ENCODE results near the gene CEP170B.
"Not testable (repeated sequence)": the region's sequence is repeated elsewhere in the genome, so short reads cannot be mapped to it uniquely, and the experiment has no call there.

CEP170B gene

DNA sequence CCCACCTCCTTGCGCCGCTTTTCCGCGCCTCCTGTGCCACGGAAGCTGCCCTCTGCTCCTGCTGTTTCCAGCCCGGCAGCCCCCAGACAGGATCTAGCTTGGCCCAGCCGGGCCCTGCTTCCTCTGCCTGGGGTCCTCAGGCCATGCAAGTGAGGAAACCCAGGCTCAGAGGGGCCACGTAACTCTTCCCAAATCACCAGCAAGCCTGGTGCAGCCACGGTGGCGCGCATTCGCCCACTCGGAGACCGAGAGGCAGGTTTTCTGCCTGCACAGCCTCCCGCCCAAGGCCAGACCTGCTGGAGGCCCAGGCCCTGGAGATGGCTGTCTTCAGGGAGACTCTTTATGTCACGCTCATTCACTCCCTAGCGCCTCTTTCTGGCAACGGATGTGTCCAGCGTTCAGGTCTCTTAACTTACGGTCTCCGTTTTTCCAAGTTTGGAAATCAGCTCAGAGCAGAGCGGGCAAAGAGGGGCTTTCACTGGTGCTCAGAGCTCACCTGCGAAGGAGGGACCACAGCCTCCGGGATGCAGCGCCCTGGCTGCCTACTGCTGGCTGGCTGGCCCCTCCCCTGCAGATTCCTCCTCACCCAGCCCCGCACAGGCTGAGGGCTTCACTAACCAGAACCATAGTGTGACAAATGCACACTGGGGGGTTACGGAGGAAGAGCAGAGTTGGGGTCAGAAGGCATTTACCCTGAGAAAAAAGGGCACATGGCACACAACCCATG lies 20.6 kb upstream of the CEP170B start:
- DNase-seq: no peak

DNA sequence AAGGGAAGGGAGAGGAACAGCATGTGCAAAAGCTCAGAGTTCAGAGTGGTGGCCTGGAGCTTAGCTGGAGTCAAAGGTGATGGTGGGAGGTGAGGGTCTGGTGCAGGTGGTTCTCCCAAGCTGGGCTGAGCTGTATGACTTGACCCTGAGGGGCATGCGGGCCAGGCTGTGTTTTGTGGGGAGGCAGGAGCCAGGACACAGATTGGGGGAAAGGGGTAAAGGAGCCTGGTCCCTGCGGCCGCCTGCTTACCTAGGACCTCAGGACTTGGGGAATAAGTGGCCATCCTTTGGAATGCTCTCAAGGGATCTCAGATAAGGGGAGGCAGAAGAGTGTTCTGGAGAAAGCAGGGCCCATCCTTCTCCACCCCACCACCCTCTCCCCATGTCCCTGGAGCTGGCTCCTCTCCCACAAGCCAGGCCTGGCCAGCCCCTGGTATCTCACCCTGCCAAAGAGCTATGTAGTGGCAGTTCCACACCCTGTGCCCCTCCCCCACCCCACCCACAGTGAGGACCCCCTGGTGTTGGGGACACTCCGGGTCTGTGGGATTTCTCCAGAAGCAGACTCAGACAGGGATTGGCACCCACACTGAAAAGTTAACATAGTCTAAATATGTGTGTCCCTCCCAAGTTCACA lies 19.9 kb upstream of the CEP170B start:
- DNase-seq: no peak

DNA sequence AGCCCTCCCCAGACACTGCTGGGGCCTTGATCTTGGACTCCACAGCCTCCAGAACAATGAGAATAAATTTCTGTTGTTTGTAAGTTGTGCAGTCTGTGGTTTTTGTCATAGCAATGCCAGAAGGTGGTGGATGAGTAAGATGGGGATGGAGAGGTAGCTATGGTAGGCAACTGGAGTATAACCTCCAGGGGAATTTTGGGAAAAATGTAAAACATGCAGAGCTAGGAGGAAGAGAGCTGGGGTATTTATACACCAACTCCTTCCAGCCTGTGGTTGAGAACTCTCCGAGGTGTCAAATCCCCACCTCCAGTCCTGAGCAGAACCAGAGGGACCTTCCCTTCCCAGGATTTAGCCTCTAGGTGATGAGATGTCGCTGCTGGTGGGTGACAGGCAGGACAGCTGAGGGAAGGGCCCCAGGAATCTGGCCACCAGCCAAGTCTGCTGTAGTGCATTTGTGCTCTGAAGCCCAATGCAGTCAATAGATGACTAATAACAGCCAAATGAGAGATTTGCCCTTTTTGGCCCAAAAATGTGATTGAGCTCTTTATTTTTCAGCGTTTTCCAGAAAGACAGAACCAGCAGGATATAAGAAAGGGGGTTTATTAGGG lies 19.1 kb upstream of the CEP170B start:
- DNase-seq: no peak

DNA sequence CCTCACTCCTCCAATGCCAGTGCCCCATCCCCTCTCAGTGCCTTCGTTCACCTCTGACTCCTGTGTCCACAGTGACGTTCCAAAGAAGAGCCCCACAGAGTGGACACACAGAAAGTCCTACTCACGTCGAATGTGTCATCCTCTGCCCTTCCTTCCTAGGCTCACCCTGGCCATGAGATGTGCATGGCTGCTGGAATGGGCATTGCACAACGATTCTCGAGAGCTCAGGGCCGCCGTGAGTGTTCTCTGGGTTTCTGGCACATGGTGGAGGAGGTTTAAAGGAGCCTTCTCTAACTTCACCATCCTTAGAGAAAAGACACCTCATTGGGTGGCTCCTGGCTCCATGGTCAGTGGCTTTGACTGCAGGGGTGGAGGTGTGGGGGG lies 12.8 kb upstream of the CEP170B start:
- DNase-seq: no peak

DNA sequence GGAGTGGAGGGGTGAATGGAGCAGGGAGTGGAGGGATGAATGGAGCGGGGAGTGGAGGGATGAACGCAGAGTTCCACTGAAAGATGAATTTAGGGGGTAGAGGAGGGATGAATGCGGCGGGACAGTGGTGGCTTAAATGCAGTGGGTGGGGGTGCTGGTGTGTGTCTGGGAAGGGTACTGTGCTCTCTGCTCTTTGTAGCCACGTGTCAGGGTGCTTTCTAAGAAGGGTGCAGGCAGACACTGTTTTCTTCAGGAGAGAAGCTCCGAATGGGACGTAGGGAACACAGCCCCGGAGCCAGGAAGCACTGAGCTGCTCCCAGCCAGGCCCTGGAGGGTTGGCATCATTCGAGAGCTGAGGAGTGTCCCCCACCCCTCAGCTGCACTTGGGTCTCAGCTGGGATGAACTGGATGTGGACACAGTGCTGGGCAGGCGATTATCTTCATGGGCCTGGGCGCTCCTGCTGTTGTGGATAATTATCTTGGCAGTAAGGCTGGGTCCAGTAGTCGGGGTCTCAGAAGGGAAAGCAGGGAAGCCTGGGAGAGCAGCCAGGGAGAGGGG lies 9.5 kb upstream of the CEP170B start:
- no peak for DNase-seq

DNA sequence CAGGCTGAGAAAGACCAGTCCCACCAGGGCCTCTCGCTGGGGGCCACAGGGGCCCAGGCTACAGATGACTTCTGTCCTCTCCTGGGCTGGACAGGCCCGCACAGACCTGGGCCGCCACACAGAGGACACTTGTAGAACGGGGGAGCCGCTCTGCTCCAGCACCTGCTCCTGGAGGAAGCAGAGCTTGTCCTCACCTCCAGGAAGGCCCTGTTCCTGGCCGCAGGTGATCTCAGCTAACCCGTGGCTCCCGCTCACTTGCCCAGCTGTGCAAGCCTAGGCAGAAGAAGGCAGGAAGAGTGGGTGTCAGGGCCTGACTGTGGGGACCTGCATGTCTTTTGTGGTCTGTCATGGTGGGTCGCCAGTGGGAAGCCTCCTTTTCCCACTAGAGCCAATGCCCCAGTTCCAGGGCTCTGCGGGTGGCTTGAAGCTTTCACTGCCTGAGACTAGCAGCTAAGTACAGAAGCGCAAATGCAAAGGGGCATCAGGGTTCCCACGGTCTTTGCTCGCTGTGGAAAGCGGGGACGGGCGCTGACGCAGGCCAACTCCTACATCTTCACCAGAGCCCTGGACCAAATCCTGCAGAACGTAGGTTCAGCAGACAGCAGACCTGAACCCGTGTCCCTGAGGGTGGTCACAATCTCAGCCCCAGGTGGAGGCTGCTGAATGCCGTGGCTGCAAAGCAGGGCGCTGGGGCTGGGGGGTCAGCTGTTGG lies 8.8 kb upstream of the CEP170B start:
- no peak for DNase-seq

DNA sequence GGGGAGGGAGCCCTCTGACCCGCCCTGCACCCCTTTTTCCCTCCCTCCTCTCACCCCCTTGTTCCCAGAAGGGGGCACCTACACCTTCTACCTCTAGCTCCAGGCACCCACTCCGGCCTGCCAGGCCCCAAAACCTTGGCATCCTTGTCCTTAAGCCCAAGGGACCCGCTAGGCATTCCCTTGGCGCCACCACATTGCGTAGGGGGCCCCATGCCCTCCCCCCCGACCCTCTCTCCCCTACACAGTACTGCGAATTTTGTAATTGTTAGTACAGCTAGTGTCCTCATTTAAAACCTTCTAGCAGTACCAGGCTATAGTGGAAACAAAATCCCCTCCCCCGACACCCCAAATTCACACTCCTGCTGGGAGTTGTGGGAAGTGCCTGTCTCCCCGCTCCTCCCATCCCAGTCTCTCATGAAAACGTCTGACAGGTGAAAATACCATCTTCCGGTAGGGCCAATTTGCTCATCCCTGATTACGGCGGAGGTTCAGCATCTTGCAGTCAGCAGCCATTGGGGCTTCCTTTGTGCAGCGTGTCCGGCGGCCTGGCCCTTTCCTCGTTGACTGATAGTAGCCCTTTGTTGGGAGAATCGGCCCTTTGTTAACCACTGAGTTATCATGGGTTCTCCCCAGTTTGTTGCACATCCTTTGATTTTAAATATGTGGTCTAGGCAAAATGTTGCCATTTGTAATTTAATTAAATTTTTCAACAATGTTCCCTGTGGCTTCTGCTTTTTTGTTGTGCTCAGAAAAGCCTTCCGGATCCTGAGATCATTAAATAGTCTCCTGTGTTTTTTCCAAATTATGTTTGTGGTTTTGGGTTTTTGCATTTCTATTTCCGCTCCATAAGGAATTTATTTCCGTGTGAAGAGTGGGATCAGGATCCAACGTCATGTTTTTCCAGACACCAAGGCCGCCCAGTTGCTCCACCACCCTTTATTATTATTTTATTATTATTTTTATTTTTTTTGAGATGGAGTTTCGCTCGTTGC lies 7.9 kb upstream of the CEP170B start:
- no peak for DNase-seq

DNA sequence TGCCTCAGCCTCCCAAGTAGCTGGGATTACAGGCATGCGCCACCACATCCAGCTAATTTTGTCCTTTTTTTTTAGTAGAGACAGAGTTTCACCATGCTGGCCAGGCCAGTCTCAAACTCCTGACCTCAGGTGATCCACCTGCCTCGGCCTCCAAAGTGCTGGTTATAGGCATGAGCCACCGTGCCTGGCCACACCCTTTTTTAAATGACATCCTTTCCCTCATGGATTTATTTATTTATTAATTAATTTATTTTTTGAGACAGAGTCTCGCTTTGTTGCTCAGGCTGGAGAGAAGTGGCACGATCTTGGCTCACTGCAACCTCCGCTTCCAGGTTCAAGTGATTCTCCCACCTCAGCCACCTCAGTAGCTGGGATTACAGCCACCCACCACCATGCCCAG lies 7.1 kb upstream of the CEP170B start:
- not testable (repeated sequence) for DNase-seq

DNA sequence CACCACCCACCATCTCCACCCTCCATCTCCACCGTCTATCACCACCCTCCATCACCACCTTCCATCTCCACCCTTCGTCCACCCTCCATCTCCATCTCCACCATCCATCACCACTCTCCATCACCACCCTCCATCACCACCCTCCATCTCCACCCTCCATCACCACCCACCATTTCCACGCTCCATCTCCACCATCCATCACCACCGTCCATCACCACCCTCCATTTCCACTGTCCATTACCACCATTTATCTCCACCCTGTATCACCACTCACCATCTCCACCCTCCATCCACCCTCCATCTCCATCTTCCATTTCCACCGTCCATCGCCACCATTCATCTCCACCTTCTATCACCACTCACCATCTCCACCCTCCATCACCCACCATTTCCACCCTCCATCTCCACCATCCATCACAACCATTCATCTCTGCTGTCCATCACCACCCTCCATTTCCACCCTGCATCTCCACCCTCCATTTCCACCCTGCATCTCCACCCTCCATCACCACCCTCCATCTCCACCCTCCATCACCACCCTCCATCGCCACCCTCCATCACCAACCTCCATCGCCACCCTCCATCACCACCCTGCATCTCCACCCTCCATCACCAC lies 6.1 kb upstream of the CEP170B start:
- no peak for DNase-seq

DNA sequence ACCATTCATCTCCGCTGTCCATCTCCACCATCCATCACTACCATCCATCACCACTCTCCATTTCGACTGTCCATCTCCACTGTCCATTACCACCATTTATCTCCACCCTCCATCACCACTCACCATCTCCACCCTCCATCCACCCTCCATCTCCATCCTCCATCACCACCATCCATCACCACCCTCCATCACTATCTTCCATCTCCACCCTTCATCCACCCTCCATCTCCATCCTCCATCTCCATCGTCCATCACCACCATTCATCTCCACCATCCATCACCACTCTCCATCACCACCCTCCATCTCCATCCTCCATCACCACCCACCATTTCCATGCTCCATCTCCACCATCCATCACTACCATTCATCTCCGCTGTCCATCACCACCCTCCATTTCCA lies 5.2 kb upstream of the CEP170B start:
- no peak for DNase-seq

DNA sequence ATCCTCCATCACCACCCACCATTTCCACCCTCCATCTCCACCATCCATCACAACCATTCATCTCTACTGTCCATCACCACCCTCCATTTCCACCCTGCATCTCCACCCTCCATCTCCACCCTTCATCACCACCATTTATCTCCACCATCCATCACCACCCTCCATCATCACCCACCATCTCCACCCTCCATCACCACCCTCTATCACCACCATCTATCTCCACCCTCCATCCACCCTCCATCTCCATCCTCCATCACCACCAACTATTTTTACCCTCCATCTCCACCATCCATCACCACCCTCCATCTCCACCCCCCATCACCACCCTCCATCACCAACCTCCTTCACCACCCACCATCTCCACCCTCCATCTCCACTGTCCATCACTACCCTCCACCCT lies 4.7 kb upstream of the CEP170B start:
- no peak for DNase-seq

DNA sequence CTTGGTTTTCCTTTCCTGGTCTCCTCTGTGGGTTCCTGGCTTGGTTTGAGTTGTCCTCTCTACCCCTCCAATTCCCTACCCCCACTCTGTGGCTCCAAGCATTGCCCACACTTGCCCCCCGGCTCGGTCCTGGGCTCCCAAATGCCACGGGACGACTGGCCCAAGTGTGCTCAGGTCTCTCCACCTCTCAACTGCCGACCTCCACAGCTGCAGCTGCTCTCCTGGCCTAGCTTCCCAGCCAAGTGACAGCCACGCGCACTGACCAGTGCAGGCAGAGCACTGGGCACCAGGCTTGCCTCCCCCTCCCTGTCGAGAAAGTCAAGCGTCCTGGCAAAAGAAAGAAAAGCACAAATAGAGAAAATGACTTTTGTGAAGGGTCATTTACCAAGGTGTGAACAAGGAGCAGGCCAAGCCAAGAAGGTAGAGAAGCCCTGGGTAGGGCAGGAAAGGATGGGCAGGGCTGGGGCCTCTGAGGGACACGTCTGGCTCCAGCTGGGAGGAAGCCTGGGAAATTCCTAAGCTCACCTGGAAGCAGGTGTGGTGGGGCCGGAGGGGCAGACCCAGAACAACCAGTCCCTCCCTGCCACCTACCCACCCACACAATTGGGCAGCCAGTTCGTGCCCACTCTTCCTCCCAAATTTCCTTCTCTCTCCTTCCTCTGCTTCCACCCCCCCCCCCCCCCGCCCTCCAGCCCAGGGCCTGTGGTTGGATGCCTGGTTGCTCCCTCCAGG lies 1.8 kb upstream of the CEP170B start:
- DNase-seq: no peak

DNA sequence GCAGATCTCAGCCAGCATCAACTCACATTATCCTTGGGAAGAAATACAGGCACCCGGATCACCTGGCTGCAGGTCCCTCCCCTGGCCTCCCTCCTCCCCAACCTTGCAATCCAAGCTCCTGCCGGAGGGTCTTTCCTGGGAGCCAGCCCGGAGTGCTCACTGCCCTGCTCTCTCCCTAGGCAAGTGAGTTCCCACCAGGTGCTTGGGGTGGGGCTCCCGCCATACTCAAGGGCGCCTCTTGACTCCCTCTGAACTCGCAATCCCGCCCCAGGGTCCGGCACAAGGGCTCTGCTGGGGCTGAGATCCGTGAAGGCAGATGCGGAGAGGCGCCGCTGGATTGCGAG lies 1.2 kb upstream of the CEP170B start:
- no peak for DNase-seq

DNA sequence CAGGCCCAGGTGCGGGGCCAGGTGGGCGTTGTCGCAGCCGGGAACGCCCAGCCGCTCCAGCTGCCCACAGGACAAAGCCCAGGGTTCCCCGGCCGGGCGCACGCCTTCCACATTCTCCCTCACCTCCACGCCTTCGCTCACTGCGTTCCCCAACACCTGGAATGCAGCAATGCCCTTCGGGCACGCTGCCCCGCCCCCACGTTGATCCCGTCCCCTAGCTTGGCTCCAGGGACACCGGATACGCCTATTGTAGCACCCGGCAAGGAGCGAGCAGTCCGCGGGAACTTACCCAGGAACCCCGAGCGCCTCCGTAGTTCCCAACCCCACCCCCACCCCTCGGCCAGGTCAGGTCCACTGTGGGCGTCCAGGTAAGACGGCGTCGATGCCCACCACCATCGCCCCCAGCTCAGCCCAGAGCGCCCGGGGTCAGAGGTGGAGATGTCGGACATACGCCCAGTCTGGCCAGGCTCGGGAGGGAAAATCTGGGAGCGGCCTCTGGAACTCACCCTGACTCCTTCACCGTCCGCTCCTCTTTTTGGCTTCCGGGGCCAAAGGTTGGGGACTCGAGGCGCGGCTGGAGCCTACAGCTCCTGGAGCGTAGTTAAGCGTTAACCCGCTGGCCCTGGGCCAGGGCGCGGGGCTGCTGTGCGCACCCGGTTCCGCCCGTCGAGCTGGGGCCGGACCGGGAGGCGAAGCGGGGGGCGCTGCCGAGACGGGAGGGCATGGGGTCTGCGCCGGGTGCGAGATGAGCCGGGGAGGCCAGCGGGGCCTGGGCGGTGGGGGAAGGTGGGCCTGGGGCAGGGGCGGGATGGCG lies 594 bp upstream of the CEP170B start:
- DNase-seq: no peak

DNA sequence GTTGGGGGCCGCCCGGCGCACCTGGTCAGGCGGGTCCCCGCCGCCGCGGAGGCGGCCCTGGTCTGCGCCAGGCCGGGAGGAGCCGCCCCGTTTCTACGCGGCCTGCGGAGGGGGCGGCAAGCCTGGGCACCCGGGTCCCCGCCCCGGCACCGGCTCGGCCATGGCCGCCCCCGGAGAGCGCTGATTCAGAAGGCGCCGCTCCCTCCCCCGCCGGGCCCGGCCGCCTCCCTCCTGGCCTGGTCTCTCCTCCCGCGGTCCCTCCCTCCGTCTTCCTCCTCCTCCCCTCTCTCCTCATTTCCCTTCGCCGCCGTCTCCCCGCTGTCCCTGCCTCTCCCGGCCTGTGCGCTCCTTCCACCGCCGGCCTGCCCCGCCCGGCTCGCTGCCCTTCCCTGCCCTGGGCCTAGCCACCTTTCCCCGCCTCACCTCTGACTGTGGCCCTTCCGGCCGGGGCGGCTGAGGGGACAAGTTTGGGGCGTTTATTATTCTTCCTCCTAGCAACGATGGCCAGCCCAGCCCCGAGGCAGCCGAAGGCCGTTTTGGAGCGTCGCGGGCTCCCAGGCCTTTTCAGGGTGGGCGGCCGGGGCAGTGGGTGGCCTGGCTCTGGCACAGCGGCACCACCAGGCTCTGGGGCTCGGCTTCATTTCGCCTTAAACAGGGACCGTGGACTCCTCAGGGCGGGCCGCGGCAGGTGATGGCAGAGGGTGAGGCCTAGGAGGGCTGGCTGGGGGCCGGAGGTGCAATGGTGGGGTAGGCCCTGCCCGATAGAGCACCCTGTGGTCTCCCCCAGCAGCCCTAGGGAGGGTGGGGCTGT lies 768 bp downstream of the CEP170B start:
- peak in 1 of 2 donors; percentile 23 for DNase-seq

DNA sequence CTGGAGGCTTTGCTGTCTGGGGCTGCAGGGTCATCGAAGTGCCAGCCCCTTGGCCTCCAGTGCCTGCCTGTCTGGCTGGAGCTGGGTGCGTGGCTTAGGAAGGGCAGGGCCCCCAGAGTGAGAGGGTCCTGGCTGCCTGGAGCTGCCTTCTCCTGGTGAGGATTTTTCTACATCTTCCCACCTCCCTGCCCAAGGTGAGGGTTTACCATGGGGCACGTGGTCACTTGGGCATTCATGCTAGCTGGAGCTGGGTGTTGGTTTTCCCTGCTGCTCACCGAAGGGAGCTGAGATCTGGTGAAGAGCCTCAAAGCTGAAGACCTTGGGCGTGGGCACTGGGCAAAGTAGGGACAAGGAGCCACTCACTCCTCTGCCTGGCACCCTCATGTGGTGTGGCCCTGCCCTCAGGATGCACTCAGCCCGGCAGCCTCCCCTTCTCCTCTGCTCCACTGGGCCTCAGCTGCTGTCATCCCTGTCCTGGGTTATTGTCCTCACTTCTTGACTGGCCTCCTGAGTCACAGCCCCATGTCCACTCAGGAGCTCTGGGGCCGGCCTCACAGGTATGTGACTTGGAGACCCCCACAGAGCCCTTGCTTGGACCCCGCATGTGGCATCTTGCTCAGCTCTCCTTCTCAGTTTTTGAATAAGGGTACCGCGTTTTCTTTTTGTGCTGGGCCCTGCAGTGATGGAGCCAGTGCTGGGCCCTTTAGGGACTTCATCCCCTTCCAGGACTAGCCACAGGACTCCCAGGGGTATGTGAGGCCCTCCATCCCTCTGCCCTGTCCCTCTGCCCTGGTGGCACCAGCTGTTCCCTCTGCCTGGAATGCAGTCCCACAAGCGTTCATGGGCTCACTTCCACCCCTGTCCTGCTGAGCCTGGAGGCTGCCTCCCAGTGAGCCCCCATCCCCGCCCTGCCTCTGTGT lies 1.6 kb downstream of the CEP170B start:
- DNase-seq: no peak

DNA sequence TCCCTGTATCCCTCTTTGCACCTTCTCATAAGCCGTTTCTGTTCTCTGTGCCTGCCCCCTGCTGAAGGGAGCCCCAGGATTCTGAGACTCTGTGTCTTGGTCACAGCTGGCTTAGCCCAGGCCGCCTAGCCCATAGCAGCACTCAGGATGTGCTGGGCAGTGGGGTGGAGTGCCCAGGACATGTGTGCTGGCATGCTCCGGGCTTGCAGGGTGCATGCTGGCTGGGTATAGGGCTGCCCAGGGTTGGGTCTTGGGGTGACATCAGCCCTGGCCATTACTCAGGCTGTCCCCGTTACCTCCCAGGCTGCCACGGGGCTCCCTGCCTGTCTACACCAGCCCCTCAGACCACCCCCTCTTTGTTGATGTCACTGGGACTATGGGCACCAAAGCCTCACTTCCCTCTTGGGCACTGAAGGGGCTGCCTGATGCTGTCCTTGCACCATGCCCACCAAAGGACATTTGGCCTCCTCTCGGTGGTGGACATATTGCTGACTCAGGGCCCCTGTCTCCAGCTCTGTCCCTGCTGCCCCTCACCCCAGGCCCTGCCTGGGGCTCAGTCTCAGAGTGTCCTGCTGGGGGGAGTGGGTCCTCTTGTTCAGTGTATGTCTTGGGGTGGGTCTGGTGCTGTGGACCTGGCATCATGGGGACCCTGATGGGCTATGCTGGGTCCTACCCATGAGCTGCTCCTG lies 2.4 kb downstream of the CEP170B start:
- DNase-seq: no peak
